ENCODE data around the gene ZDHHC14.

ZDHHC14 gene

GRCh38 chr6:157533048-157533871 lies 152.3 kb downstream of the ZDHHC14 start:
- H3K4me3 ChIP-seq (ENCODE audit: low read depth, low read length), result no peak overlapping the region
- TF ChIP-seq, protein P1, sequence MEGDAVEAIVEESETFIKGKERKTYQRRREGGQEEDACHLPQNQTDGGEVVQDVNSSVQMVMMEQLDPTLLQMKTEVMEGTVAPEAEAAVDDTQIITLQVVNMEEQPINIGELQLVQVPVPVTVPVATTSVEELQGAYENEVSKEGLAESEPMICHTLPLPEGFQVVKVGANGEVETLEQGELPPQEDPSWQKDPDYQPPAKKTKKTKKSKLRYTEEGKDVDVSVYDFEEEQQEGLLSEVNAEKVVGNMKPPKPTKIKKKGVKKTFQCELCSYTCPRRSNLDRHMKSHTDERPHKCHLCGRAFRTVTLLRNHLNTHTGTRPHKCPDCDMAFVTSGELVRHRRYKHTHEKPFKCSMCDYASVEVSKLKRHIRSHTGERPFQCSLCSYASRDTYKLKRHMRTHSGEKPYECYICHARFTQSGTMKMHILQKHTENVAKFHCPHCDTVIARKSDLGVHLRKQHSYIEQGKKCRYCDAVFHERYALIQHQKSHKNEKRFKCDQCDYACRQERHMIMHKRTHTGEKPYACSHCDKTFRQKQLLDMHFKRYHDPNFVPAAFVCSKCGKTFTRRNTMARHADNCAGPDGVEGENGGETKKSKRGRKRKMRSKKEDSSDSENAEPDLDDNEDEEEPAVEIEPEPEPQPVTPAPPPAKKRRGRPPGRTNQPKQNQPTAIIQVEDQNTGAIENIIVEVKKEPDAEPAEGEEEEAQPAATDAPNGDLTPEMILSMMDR (IDR thresholded peaks at IDR 0.05; ENCODE audit: low read depth, low read length), result no peak

GRCh38 chr6:157534134-157534871 lies 153.3 kb downstream of the ZDHHC14 start:
- H3K4me3 ChIP-seq (ENCODE audit: low read depth, low read length), result no peak overlapping the region
- TF ChIP-seq, protein P1 (IDR thresholded peaks at IDR 0.05; ENCODE audit: low read depth, low read length), result no peak

DNA sequence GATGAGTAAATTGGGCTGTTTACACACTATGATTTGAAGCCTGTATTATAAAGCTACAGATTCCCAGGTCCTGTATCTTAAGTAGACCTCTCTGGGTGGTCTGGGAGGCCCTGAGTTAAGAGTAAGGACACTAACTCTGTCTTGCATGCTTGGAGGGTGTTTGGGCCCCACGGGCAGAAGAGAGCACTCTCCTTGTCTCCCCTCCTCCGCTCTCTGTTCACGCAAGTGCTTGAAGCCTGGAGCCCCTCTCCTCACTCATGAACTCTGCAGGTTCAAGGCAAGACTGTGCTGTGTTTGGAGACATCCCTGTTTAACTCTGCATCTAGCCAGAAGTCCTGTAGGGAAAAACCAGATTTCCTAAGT lies 154.0 kb downstream of the ZDHHC14 start:
- no peak overlapping the region for H3K4me3 ChIP-seq (ENCODE audit: low read depth, low read length)
- TF ChIP-seq, protein P1 (IDR thresholded peaks at IDR 0.05; ENCODE audit: low read depth, low read length), result no peak

GRCh38 chr6:157535340-157536222 lies 154.6 kb downstream of the ZDHHC14 start:
- TF ChIP-seq, protein P1 (IDR thresholded peaks at IDR 0.05; ENCODE audit: low read depth, low read length), result no peak
- H3K4me3 ChIP-seq (ENCODE audit: low read depth, low read length), result no peak overlapping the region

GRCh38 chr6:157536223-157536545 lies 155.2 kb downstream of the ZDHHC14 start:
- TF ChIP-seq, protein P1 (IDR thresholded peaks at IDR 0.05; ENCODE audit: low read depth, low read length), result no peak
- no peak overlapping the region for H3K4me3 ChIP-seq (ENCODE audit: low read depth, low read length)

DNA sequence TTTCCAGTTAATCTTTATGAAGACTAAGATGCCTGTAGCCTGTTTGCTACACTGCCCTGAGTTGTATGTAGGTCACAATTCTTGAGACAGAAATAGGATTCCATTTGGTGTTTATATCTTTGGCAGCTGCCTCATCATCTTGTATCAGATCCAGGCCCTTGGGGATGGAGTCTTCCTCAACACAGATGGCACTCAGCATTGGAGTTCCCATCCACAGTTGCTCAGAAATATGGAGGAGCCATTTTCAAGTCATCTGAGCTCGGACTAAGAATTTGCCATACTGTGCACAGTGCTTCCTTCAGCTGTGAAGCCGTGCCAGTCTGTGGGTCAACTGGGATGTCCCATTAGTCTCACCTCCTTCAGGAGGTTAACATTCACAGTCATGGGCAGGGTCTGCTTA lies 156.6 kb downstream of the ZDHHC14 start:
- H3K4me3 ChIP-seq (ENCODE audit: low read depth, low read length), result no peak overlapping the region
- TF ChIP-seq, protein P1 (IDR thresholded peaks at IDR 0.05; ENCODE audit: low read depth, low read length), result no peak
